ENCODE results near the gene GLCE. TPM values are rescaled to one million over a fixed set of nuclear protein-coding genes. Genes with fewer than 3 reads are reported as not detected.

GLCE gene
- total RNA-seq, 2 experiments from 2014 or later, result 3.1 to 3.2 TPM

GRCh38 chr15:69265347-69265955 lies 105.0 kb downstream of the GLCE start:
- H3K4me3 Mint-ChIP-seq, result no peak overlapping the region
- H3K27ac Mint-ChIP-seq, result no peak overlapping the region
- H3K4me1 Mint-ChIP-seq (ENCODE audit: low read depth), result no peaks in the 10 kb centered on the region
- ChIA-PET POLR2A (no interaction called here), CTCF (interaction anchor here (0.7 to 5.0 kb wide), 4 partner anchors 18 to 212 kb away, joined by 3 to 29 read pairs (median 3); no protein-coding TSS in a partner anchor)
- H3K36me3 Mint-ChIP-seq (ENCODE audit: low read depth), result no peaks in the 10 kb centered on the region
- H3K9me3 Mint-ChIP-seq (ENCODE audit: insufficient read depth), result no peaks in the 10 kb centered on the region
- ATAC-seq, result no peak
- DNase-seq, result no peak
- H3K27me3 Mint-ChIP-seq (ENCODE audit: low read depth), result no peaks in the 10 kb centered on the region

GRCh38 chr15:69271217-69271616 lies 110.8 kb downstream of the GLCE start:
- POLR2A ChIA-PET, result no interaction called here
- H3K27me3 Mint-ChIP-seq (ENCODE audit: low read depth), result peaks cover 5% of the 10 kb centered on the region
- H3K9me3 Mint-ChIP-seq (ENCODE audit: insufficient read depth), result no peaks in the 10 kb centered on the region
- CTCF ChIA-PET, result interaction anchor here (1.4 kb wide), 1 partner anchor 212 kb away, joined by 3 read pairs; no protein-coding TSS in a partner anchor
- H3K4me3 Mint-ChIP-seq, result no peak overlapping the region
- DNase-seq (no peak), ATAC-seq (no peak)
- H3K36me3 Mint-ChIP-seq (ENCODE audit: low read depth), result no peaks in the 10 kb centered on the region
- no peak overlapping the region for H3K27ac Mint-ChIP-seq
- H3K4me1 Mint-ChIP-seq (ENCODE audit: low read depth), result no peaks in the 10 kb centered on the region

DNA sequence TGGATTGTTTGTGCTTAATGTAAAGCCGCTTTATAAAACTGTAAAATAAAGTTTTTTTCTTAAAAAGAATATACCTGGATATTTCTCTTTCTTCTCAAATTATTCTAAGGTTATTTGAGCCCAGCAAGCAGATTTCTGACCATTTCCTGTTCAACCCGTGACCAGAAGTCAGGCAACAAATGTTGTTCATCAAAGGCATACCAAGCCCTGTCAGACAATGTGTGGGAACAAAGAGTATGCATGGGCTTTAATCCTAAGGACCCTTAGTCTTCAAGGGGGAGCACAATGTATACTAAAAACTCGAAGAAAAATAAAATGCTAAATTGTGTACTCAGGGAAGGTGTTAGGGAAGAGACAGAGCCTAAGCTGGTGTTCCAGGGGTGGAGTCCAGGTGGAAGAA lies 111.7 kb downstream of the GLCE start:
- ChIA-PET CTCF (no interaction called here), POLR2A (no interaction called here)
- Mint-ChIP-seq H3K27me3 (ENCODE audit: low read depth) (peaks cover 5% of the 10 kb centered on the region), H3K4me3 (no peak overlapping the region), H3K27ac (no peak overlapping the region), H3K4me1 (ENCODE audit: low read depth) (no peaks in the 10 kb centered on the region), H3K36me3 (ENCODE audit: low read depth) (no peaks in the 10 kb centered on the region), H3K9me3 (ENCODE audit: insufficient read depth) (no peaks in the 10 kb centered on the region)
- no peak for ATAC-seq
- DNase-seq, result no peak

DNA sequence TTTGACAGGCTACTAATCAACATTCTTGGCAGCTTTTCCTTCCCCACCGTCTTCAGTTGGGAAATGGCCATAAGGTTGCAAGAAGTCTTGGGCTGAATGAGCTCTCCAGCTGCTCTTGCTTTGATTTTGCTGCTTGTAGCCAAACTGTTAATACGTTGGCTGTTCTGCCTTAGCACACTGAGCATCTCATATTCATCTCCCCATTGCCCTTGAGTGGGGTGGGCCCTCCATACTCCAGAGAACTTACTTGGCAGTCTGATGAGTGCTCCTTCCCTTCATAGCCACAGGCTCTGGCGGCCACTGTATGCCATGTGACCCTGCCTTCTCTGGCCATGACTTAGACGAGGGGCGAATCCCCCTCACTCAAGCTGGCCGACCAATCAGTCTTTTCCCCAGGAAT lies 112.5 kb downstream of the GLCE start:
- no peak overlapping the region for H3K4me3 Mint-ChIP-seq
- H3K27ac Mint-ChIP-seq, result no peak overlapping the region
- DNase-seq (no peak), ATAC-seq (no peak)
- ChIA-PET CTCF (no interaction called here), POLR2A (no interaction called here)
- H3K27me3 Mint-ChIP-seq (ENCODE audit: low read depth), result peaks cover 5% of the 10 kb centered on the region
- no peaks in the 10 kb centered on the region for H3K36me3 Mint-ChIP-seq (ENCODE audit: low read depth)
- no peaks in the 10 kb centered on the region for H3K4me1 Mint-ChIP-seq (ENCODE audit: low read depth)
- no peaks in the 10 kb centered on the region for H3K9me3 Mint-ChIP-seq (ENCODE audit: insufficient read depth)

- Mint-ChIP-seq H3K4me3 (no peak overlapping the region), H3K27me3 (ENCODE audit: low read depth) (peaks cover 5% of the 10 kb centered on the region), H3K4me1 (ENCODE audit: low read depth) (no peaks in the 10 kb centered on the region), H3K27ac (no peak overlapping the region), H3K9me3 (ENCODE audit: insufficient read depth) (no peaks in the 10 kb centered on the region), H3K36me3 (ENCODE audit: low read depth) (no peaks in the 10 kb centered on the region)
- DNase-seq (no peak), ATAC-seq (no peak)
- CTCF ChIA-PET, result interaction anchor here (1.0 kb wide), 1 partner anchor 216 kb away, joined by 3 read pairs; no protein-coding TSS in a partner anchor
- POLR2A ChIA-PET, result no interaction called here
These were observed 114.7 kb downstream of the GLCE start for GRCh38 chr15:69275074-69275670.

DNA sequence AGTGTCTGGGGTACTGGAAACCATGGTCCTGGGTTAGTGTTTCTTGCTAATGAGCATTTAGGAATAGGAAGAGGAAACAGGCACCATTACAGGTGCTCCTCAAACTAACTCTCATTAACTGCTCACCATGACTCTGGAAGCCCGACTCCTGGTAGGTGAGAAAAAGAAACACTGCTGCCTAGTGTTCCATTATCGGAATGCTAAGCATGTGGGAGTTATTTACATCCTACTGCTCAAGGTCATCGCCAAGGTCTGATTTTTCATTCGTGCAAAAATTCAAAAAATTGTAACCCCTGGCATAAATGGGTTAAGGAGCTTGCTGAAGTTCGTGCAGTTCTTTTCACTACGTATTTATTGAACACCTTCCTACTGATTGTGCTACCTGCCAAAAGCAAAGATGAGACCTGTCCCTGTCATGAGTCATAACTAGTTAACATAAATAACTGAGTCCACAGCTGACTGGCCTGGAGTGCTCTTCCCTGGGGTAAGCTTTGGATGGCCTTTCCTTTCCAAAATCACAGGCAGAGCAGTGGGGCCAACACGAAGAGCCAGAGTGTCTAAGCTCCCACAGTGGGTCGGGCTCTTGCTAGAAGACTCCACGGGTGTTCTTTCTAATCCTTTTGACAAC lies 115.6 kb downstream of the GLCE start:
- H3K9me3 Mint-ChIP-seq (ENCODE audit: insufficient read depth), result no peaks in the 10 kb centered on the region
- POLR2A ChIA-PET, result no interaction called here
- H3K36me3 Mint-ChIP-seq (ENCODE audit: low read depth), result no peaks in the 10 kb centered on the region
- ATAC-seq (no peak), DNase-seq (no peak)
- CTCF ChIA-PET, result no interaction called here
- H3K4me1 Mint-ChIP-seq (ENCODE audit: low read depth), result no peaks in the 10 kb centered on the region
- H3K4me3 Mint-ChIP-seq, result no peak overlapping the region
- H3K27me3 Mint-ChIP-seq (ENCODE audit: low read depth), result peaks cover 5% of the 10 kb centered on the region
- H3K27ac Mint-ChIP-seq, result no peak overlapping the region

DNA sequence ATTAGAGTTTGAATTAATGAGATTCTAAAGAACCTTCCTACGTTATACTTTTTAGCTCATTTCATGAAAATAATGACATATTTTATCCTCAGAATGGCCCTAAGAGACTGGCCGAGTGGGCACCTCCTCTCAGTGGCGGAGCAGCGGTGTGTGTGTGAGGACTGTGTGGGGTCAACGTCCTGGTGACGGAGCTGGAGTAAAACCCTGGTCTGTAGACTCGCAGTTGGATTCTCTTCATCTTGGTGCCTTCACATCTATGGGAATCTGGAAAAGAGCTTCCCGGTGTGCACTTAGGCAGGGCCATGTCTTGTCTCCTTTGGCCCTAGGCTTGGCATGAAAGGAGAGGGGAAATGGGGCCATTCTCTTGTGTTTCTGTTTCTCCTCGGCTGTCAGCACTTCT lies 116.9 kb downstream of the GLCE start:
- POLR2A ChIA-PET, result no interaction called here
- peaks cover 5% of the 10 kb centered on the region for H3K27me3 Mint-ChIP-seq (ENCODE audit: low read depth)
- no peak for ATAC-seq
- no peak for DNase-seq
- no peaks in the 10 kb centered on the region for H3K4me1 Mint-ChIP-seq (ENCODE audit: low read depth)
- no peaks in the 10 kb centered on the region for H3K9me3 Mint-ChIP-seq (ENCODE audit: insufficient read depth)
- CTCF ChIA-PET, result no interaction called here
- H3K27ac Mint-ChIP-seq, result no peak overlapping the region
- H3K36me3 Mint-ChIP-seq (ENCODE audit: low read depth), result no peaks in the 10 kb centered on the region
- H3K4me3 Mint-ChIP-seq, result no peak overlapping the region

DNA sequence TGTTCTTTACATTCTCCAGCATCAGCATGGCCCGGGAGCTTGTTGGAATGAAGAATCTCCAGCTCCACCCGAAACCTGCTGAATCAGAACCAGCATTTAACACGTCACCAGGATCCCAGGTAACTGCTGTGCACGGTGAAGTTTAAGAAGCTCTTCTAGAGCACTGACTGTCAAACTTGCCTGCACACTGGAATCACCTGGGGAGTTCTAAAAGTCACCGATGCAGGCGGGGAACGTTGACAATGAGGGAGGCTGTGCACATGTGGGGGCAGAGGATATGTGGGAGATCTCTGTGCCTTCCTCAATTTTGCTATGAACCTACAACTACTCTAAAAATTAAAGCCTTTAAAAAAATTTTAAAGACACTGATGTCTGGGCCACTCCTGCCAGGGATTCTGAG lies 119.2 kb downstream of the GLCE start:
- no peak overlapping the region for H3K27ac Mint-ChIP-seq
- POLR2A ChIA-PET, result no interaction called here

DNA sequence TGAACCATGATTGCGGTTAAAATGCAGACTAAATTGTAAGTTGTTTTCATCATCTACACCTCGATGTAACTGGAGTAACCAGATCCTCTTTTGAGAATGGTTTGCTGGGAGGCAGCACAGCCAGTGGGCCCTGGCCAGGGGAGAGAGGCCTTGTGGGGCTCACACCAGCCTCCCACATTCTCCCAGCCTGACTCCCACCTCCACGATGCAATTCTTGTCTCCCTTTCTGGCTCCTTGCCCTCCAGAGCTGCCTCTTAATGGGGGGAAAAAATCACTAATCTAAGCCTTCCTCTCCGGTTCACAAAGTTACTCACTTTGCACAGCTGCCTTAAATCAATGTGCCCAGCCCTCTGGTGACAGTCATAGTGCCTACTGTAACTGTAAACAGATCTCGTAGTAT lies 120.3 kb downstream of the GLCE start:
- ATAC-seq (no peak), DNase-seq (no peak)
- Mint-ChIP-seq H3K4me3 (no peak overlapping the region), H3K27me3 (ENCODE audit: low read depth) (no peaks in the 10 kb centered on the region), H3K36me3 (ENCODE audit: low read depth) (no peaks in the 10 kb centered on the region), H3K27ac (no peak overlapping the region), H3K9me3 (ENCODE audit: insufficient read depth) (no peaks in the 10 kb centered on the region), H3K4me1 (ENCODE audit: low read depth) (no peaks in the 10 kb centered on the region)
- POLR2A ChIA-PET, result interaction anchor here (0.6 kb wide), 1 partner anchor 756 kb away, joined by 5 read pairs; no protein-coding TSS in a partner anchor
- CTCF ChIA-PET, result no interaction called here

More for the DNA sequence above, 119.2 kb downstream of the GLCE start:
- H3K9me3 Mint-ChIP-seq (ENCODE audit: insufficient read depth), result no peaks in the 10 kb centered on the region
- ATAC-seq (no peak), DNase-seq (no peak)
- no peaks in the 10 kb centered on the region for H3K36me3 Mint-ChIP-seq (ENCODE audit: low read depth)
- H3K27me3 Mint-ChIP-seq (ENCODE audit: low read depth), result peaks cover 5% of the 10 kb centered on the region
- CTCF ChIA-PET, result interaction anchor here (1.0 kb wide), 1 partner anchor 17 kb away, joined by 3 read pairs; no protein-coding TSS in a partner anchor
- no peaks in the 10 kb centered on the region for H3K4me1 Mint-ChIP-seq (ENCODE audit: low read depth)
- H3K4me3 Mint-ChIP-seq, result no peak overlapping the region

DNA sequence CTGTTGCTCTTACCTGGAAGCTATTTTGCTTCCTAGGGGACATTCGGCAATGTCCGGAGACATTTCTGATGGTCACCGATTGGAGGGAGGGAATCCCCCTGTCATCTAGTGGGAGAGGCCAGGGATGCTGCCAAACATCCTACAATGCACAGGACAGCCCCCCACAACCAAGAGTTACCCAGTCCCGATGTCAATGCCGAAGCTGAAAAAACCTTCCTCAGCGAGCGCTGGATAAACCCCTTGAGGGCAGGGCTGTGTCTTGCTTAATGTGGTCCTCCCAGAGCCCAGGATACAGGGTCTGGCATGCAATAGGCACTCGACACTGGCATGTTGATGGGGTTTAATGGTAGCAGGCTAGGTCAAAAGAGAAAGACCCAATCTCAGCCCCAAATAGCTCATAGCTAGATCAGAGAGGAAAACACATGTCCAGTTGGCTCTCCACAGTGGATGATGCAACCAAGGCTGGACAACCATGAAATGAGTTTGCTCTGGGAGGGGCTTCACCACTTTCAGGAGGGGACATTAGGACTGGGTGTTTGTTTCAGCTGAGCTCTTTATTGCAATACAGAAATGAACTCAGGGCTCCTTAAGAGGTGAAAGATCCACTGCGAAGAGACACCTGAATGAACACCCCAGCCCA lies 121.8 kb downstream of the GLCE start:
- no peaks in the 10 kb centered on the region for H3K36me3 Mint-ChIP-seq (ENCODE audit: low read depth)
- CTCF ChIA-PET, result no interaction called here
- no peaks in the 10 kb centered on the region for H3K27me3 Mint-ChIP-seq (ENCODE audit: low read depth)
- H3K4me1 Mint-ChIP-seq (ENCODE audit: low read depth), result no peaks in the 10 kb centered on the region
- H3K4me3 Mint-ChIP-seq, result no peak overlapping the region
- H3K27ac Mint-ChIP-seq, result no peak overlapping the region
- DNase-seq (no peak), ATAC-seq (no peak)
- no peaks in the 10 kb centered on the region for H3K9me3 Mint-ChIP-seq (ENCODE audit: insufficient read depth)
- POLR2A ChIA-PET, result no interaction called here

- Mint-ChIP-seq H3K36me3 (ENCODE audit: low read depth) (no peaks in the 10 kb centered on the region), H3K9me3 (ENCODE audit: insufficient read depth) (no peaks in the 10 kb centered on the region), H3K27ac (no peak overlapping the region), H3K4me3 (no peak overlapping the region), H3K4me1 (ENCODE audit: low read depth) (no peaks in the 10 kb centered on the region), H3K27me3 (ENCODE audit: low read depth) (no peaks in the 10 kb centered on the region)
- CTCF ChIA-PET, result no interaction called here
- ATAC-seq (no peak), DNase-seq (no peak)
- POLR2A ChIA-PET, result no interaction called here
These were observed 125.4 kb downstream of the GLCE start for GRCh38 chr15:69285834-69286233.

GRCh38 chr15:69288011-69288410 lies 127.6 kb downstream of the GLCE start:
- Mint-ChIP-seq H3K9me3 (ENCODE audit: insufficient read depth) (no peaks in the 10 kb centered on the region), H3K27me3 (ENCODE audit: low read depth) (no peaks in the 10 kb centered on the region), H3K27ac (no peak overlapping the region), H3K4me3 (no peak overlapping the region), H3K4me1 (ENCODE audit: low read depth) (no peaks in the 10 kb centered on the region), H3K36me3 (ENCODE audit: low read depth) (no peaks in the 10 kb centered on the region)
- ChIA-PET POLR2A (no interaction called here), CTCF (interaction anchor here (1.1 kb wide), 1 partner anchor 15 kb away, joined by 3 read pairs; no protein-coding TSS in a partner anchor)
- DNase-seq (no peak), ATAC-seq (no peak)
